ENCODE results near the gene NAT9. TPM values are rescaled to one million over a fixed set of nuclear protein-coding genes. Genes with fewer than 3 reads are reported as not detected.

The NAT9 gene
- total RNA-seq, 6 experiments from 2014 or later, result 10.0 to 23.0 (median 16.3) TPM

DNA sequence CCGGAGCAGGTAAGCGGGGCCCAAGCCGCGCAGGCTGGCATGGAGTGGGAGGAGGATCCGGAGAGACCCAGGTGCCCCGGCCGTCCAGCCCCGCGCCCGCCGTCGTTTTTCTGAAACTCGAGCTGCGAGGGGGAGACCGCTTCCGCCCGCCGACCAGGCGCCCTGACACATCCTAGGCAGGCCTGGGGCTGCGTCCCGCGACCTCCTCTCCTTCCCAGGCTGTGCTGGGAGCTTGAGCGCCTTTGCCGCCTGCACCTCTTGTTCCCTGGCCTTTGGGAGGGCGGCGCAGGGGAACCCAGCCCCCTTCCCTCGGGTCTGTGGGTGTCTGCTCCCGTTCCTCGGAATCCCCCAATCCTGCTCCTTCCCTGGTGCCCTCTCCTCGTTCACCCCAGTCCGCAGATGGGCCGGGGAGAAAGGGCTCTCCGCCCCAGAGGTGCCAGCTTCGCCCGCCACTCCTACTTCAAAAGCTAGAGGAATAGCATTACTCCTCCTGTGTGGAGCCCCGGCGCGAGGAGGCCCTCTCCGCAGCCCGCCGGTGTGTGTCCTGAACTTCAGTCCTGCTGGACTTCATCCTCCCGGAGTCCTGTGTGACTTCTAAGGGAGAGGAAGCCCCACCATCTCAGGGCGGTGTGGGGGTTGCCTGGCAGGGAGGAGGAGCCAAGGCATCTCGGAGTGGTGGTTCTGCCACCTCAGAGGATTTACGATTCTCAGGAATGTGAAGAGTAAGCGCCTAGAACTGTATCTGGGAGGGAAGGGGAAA lies 26.7 kb downstream of the NAT9 start:
- ATAC-seq (no peak), DNase-seq (peak in 1 of 3 donors; percentile 44)
- peak overlapping the region; percentile 72 to 84 (median 80) for H3K27ac ChIP-seq
- intact Hi-C loops (cut with DNase I), result loop anchor here in 1 of 2 donors (10.0 kb wide), 1 partner anchor 115 kb away; no protein-coding TSS in a partner anchor
- peaks cover 0 to 52% (median 24%) of the 10 kb centered on the region in 4 donors for H3K4me1 ChIP-seq
- no peaks in the 10 kb centered on the region for H3K27me3 ChIP-seq
- H3K36me3 ChIP-seq, result no peaks in the 10 kb centered on the region
- H3K4me3 ChIP-seq, result peak overlapping the region; percentile 98 to 100 (median 99)
- under 1% methylated on average over 9 of the region's 46 CpGs for WGBS (ENCODE audit: insufficient coverage, low coverage, low lambda C conversion rate, missing lambda C conversion rate)
- no peaks in the 10 kb centered on the region for H3K9me3 ChIP-seq
- TF ChIP-seq CTCF (IDR thresholded peaks at IDR 0.05) (no peak), POLR2A (IDR thresholded peaks at IDR 0.05) (no peak)

DNA sequence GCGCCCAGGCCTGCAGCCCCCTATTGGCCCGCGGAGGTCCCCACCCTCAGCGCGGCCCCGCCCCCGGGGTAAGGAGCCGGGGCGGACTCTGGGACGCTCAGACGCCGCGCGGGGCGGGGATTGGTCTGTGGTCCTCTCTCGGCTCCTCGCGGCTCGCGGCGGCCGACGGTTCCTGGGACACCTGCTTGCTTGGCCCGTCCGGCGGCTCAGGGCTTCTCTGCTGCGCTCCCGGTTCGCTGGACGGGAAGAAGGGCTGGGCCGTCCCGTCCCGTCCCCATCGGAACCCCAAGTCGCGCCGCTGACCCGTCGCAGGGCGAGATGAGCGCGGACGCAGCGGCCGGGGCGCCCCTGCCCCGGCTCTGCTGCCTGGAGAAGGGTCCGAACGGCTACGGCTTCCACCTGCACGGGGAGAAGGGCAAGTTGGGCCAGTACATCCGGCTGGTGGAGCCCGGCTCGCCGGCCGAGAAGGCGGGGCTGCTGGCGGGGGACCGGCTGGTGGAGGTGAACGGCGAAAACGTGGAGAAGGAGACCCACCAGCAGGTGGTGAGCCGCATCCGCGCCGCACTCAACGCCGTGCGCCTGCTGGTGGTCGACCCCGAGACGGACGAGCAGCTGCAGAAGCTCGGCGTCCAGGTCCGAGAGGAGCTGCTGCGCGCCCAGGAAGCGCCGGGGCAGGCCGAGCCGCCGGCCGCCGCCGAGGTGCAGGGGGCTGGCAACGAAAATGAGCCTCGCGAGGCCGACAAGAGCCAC lies 27.4 kb downstream of the NAT9 start, which contains the start of gene NHERF1:
NHERF1 (plus strand) TSS at position 100 of the 750 bp plus-strand sequence; CDS start at position 319, 219 bp downstream.
- Histone ChIP-seq H3K9me3 (no peaks in the 10 kb centered on the region), H3K4me1 (peaks cover 0 to 45% (median 20%) of the 10 kb centered on the region in 4 donors), H3K27me3 (no peaks in the 10 kb centered on the region), H3K27ac (peak within 1 kb of the TSS; percentile 72 to 84 (median 80)), H3K36me3 (no peaks in the 10 kb centered on the region), H3K4me3 (peak within 1 kb of the TSS; percentile 98 to 100 (median 99))
- TF ChIP-seq POLR2A (IDR thresholded peaks at IDR 0.05) (peak; percentile 99), CTCF (IDR thresholded peaks at IDR 0.05) (peak in 1 of 4 donors; percentile 17)
- intact Hi-C loops (cut with DNase I), result loop anchor here in 1 of 2 donors (10.0 kb wide), 1 partner anchor 116 kb away; no protein-coding TSS in a partner anchor
- peak; percentile 97 for DNase-seq
- peak; percentile 63 to 85 (median 71) for ATAC-seq
- WGBS (ENCODE audit: insufficient coverage, low coverage, low lambda C conversion rate, missing lambda C conversion rate), result no CpG with 5 or more reads among the region's 90 CpGs

DNA sequence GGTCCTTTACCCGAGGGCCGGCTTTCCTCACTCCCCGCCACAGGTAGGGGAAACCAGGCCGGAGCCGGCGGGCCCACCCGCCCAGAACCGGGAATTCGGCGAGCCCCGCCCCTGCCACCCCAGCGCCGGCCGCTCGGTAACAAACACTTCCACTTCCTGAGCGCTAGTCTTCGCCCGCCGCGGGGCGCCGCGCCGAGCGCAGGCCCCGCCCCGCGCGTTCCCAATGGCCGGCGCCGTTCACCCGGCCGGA lies 27.9 kb downstream of the NAT9 start:
- DNase-seq (no peak), ATAC-seq (no peak)
- Histone ChIP-seq H3K4me3 (peak overlapping the region; percentile 44 to 100 (median 99)), H3K36me3 (no peaks in the 10 kb centered on the region), H3K27me3 (no peaks in the 10 kb centered on the region), H3K4me1 (peaks cover 0 to 40% (median 19%) of the 10 kb centered on the region in 4 donors), H3K9me3 (no peaks in the 10 kb centered on the region), H3K27ac (peak overlapping the region; percentile 25 to 70 (median 30))
- intact Hi-C loops (cut with DNase I), result loop anchor here in 1 of 2 donors (10.0 kb wide), 1 partner anchor 117 kb away; no protein-coding TSS in a partner anchor
- TF ChIP-seq POLR2A (IDR thresholded peaks at IDR 0.05) (no peak), CTCF (IDR thresholded peaks at IDR 0.05) (peak in 3 of 4 donors; percentile 25 to 44 (median 40))
- 2% methylated on average over 6 of the region's 34 CpGs for WGBS (ENCODE audit: insufficient coverage, low coverage, low lambda C conversion rate, missing lambda C conversion rate)

- no peaks in the 10 kb centered on the region for H3K36me3 ChIP-seq
- no peaks in the 10 kb centered on the region for H3K27me3 ChIP-seq
- WGBS (ENCODE audit: insufficient coverage, low coverage, low lambda C conversion rate, missing lambda C conversion rate), result 24% methylated on average over 3 of the region's 6 CpGs
- no peaks in the 10 kb centered on the region for H3K9me3 ChIP-seq
- intact Hi-C loops (cut with DNase I), result loop anchor here in 1 of 2 donors (10.0 kb wide), 1 partner anchor 118 kb away; no protein-coding TSS in a partner anchor
- peak in 2 of 3 donors; percentile 22 to 59 for DNase-seq
- no peak overlapping the region for H3K27ac ChIP-seq
- peaks cover 0 to 27% (median 12%) of the 10 kb centered on the region in 4 donors for H3K4me1 ChIP-seq
- no peak for ATAC-seq
- TF ChIP-seq CTCF (IDR thresholded peaks at IDR 0.05) (no peak), POLR2A (IDR thresholded peaks at IDR 0.05) (no peak)
- H3K4me3 ChIP-seq, result no peak overlapping the region
Measured at GRCh38 chr17:74746922-74747321, 29.2 kb downstream of the NAT9 start.

All from right lobe of liver (tissue), 6 donors.